PC-9 (cell line): ENCODE results near the gene LYPD6B.

Experiments used
- CTCF ChIP-seq: fragments of 200-600 bp; sonication (generic); conservative IDR thresholded peaks from 2 replicates; pipeline ENCODE4 v1.6.1; 2017; ENCODE audit warnings: mixed run types, antibody characterized with exemption, mild to moderate bottlenecking, moderate library complexity
- EZH2 ChIP-seq: fragments of 200-600 bp; sonication (generic); IDR thresholded peaks from 2 replicates; pipeline ENCODE4 v1.8.0; 2017; ENCODE audit warnings: antibody characterized with exemption, low read depth

DNA sequence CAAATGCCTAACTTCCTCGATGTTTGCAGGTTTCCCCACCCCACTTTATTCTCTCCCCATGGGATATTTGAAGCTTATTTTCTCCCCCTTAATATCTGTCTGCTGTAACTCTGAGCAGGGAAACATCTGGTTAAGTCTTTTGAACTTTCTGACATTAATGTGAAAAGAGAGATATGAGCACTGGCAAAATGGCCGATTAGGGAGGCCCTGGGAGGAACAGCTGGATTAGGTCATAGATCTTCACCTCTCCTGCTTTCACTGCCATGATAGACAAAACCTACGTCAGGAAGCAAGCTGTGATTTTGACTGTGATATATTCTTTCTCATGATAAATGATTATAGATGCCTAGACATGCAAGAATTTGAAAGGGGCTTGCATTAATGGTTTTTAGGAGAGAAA is 43.6 kb downstream of the LYPD6B start:
- TF ChIP-seq CTCF (no peak), EZH2 (no peak)
